ENCODE results near the gene CHRNA4.

GRCh38 chr20:63369724-63370617, 8.8 kb upstream of the CHRNA4 start:
- TF ChIP-seq CTCF (IDR thresholded peaks at IDR 0.05; ENCODE audit: borderline replicate concordance, extremely low read depth, low read length, poor library complexity, severe bottlenecking) (no peak), EZH2 (IDR thresholded peaks at IDR 0.05; ENCODE audit: borderline replicate concordance, low read depth, low read length, severe bottlenecking) (no peak)
